GM19328 (cell line): ENCODE data around the gene PRDM16.

Source experiments
- ATAC-seq: cut with Tn5 transposase; IDR thresholded peaks from one replicate; pipeline ENCODE4 v1.9.1; 2021; ENCODE audit warnings: mild to moderate bottlenecking, moderate library complexity; ENCODE audit not compliant: unreplicated experiment

Gene PRDM16

DNA sequence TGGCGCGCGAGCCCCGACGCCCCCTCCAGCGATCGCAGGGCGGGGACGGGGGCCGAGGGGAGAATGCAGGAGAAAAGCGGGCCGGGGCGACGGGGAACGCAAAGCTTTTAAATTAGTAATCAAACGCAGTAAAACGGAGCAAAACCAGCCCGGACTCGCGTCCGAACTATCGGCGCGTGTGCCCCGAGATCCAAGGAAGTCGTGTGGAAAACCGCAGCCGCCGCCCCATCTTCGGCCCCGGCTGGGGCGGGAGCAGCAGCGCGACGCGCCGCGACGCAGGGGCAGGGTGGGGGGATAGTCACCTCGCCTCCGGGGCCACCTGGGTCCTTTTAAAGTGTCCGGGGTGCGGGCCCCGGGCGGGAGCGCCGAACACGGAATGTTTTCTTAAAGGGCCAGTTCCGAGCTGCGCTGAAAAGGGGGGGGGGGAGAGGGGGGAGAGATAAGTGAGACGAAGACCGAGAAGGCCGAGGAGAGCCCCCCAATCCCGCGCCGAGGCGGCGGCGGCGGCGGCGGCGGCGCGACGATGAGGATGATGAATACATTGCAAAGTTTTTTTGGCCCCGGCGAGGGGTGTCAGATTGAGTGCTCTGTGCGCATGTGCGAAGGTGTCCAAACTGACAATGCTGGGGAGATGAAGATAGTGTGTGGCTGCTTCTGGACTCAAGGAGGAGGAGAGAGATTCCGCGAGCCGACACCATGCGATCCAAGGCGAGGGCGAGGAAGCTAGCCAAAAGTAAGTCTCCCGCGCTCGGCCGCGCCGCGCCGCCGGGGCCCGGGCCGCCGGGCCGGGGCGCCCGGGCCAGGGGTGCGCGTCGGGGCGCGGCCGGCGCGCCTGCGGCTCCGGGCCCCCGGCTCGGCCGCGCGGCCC lies at the start of gene PRDM16:
Gene PRDM16 (plus strand): TSS at position 640 of the 868 bp plus-strand sequence. CDS start 57 bp downstream, at position 697.
- no peak for ATAC-seq

- ATAC-seq = no peak
Measured at GRCh38 chr1:3019516-3020051, 49.4 kb upstream of the PRDM16 start.

DNA sequence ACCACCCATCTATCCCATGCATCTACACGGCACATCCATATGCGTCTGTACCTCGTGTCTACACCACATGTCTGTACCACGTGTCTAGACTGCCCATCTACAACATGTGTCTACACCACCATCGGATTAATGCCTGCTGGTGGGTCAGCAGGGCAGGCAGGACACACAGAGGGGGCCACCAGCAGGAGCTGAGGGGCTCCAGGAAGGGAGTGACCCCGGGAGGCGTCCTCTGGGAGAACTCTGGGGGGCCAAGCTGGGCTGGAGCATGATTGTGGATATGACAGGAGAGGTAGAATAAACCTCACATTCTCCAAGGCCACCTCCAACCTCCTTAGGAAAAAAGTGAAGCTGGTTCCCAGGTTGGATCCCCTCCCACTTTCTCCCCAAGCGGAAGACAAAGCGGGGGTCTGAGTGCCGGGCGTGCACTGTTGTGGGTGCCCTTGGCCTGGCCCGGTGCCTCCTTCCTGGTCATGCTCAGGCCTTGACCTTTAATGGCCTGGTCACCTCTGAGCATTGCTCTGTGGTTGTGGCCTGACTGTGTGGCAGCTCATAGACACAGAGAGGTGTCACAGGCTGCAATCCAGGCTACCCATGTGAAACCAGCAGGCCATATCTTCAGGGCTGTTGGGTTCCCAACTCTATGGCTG lies 48.6 kb upstream of the PRDM16 start:
- ATAC-seq = no peak

DNA sequence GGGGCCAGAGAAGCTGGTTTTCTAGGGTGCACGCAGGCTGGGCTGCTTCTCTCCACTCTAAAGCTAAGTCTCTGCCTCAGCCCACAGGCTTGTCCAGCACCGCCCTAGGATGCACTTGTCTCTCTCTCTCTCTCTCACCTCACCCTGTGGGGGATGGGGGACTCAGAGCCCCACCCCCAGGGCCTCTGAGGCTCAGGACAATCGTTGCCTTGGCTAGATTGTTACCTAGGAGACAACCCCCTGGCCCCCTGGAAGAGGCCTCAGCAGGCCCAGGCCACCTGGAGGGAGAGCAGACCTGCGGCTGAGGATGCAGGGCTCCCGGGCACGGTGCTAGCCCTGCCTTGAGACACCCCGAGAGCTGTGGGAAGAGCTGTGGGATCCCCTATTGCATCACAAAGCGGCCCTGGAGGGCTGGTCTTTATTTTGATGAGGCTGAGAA lies 47.8 kb upstream of the PRDM16 start, which contains the start of gene ACTRT2:
Gene ACTRT2 (plus strand): TSS at position 235 of the 439 bp plus-strand sequence. CDS start 220 bp downstream, outside the sequence.
- no peak for ATAC-seq

DNA sequence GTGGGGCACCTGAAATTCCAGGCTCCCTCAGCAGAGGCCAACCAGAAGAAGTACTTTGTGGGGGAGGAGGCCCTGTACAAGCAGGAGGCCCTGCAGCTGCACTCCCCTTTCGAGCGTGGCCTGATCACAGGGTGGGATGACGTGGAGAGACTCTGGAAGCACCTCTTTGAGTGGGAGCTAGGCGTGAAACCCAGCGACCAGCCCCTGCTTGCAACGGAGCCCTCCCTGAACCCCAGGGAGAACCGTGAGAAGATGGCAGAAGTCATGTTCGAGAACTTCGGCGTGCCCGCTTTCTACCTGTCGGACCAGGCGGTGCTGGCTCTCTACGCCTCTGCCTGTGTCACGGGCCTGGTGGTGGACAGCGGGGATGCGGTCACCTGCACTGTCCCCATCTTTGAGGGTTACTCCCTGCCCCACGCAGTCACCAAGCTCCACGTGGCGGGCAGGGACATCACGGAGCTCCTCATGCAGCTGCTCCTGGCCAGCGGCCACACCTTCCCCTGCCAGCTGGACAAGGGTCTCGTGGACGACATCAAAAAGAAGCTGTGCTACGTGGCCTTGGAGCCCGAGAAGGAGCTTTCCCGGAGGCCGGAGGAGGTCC lies 47.1 kb upstream of the PRDM16 start:
- no peak for ATAC-seq

GRCh38 chr1:3022511-3022973 lies 46.5 kb upstream of the PRDM16 start:
- ATAC-seq = no peak

DNA sequence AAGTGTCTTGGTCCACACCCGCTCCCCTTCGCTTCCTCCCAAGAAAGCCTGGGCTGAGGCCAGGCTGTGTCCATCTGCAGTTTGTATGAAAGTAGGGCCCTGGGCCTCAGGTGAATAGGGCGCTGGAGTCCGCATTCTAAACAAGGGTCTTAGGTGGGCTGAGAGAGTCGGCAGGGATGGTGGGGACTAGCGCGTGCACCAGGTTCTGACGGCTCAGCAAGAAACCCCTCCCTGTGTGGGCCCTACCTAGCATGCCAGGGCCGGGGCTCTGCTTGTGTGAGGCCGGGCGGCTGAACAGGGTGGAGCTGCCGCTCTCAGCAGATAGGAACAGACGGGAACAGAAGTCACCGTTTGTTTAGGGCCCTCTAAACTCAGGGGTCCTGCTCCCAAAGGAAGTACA lies 46.0 kb upstream of the PRDM16 start:
- ATAC-seq = no peak

DNA sequence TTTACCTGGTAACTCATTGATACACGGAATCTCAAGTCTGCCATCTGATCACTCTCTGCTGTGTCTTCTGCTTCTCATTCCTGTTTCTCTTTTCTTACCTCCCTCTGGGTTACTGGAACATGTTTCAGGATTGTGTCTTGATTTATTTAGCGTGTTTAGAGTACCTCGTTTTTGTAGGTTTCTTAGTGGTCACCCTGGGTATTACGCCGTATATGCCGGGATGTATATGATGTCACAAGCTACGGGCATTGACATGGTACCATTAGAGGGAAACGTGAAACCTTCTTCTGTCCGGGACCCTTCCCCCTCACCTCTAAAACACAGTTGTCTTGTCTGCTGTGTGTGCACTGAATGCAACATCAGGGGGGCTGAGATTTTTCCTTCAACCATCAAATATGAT lies 45.0 kb upstream of the PRDM16 start:
- no peak for ATAC-seq

GRCh38 chr1:3024588-3024987 lies 44.4 kb upstream of the PRDM16 start:
- no peak for ATAC-seq

- no peak for ATAC-seq
Measured at GRCh38 chr1:3026124-3026523, 42.9 kb upstream of the PRDM16 start.

DNA sequence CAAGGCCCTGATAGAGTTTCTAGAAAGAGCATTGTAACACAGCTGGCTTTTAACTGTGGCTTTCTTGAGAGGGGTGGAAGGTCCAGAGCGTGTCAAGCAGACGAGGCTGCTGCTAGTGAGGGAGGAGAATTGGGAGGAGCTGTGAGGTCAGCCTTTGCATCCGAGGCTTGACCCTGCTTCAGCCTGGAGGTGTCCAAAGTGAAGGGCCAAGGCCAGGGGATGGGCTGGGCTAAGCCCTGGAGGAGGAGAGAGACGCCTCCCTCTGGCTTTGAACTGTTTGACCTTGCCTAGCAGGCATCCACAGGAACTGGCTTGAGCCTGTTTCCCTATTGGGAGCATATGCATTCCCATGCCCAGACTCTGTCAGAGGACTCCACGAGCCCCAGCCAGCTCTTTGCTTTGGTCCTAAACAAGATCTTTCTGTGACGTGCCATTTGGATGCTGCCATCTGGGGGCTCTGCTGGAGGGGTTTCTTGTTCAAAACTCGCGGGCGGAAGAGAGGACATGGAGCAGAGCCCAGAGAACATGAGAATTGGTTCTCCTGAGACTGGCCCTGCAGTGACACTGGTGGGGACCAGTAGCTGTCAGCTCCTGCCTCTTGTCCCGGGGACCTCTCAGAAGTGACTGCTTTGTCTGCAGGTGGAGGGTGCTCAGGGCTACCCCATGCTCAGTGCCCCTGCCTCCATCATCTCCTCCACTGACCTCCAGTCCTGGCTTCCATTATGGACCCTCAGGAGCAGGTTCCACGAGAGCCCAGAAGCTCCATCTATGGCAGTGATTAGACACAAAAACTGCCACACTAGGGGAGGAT lies 42.2 kb upstream of the PRDM16 start:
- ATAC-seq = no peak

GRCh38 chr1:3027611-3028371 lies 41.2 kb upstream of the PRDM16 start:
- no peak for ATAC-seq

DNA sequence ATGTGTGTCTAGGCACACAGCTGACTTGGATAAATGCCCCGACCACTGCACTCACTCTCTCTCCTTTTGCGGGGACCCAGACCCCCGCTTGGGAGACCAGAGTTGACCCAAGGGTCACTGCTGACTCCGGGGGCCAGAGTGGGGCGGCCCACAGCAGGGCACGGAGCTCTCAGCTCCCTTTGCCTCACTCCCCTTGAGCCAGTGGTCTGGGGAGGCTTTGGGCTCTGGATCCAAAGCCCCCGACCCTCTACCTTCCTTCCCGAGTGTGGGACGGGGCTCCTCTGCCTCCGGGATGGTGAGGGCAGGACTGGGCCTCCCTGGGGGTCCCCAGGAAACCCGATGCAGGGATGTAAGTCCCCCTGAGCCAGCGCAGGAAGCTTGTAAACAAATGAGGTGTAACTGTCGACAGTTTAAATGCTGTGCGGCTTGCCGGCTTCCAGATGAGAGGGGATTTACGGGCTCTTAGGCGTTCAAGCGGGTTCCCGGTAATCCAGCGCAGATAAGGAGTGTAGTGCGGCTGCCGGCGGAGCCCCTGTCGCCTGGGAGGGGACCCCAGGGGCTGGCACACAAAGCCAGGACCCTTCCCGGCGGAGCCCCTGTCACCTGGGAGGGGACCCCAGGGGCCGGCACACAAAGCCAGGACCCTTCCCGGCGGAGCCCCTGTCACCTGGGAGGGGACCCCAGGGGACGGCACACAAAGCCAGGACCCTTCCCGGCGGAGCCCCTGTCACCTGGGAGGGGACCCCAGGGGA lies 40.3 kb upstream of the PRDM16 start:
- ATAC-seq = no peak

- ATAC-seq = no peak
Measured at GRCh38 chr1:3029481-3029961, 39.5 kb upstream of the PRDM16 start.

- ATAC-seq = no peak
Measured at GRCh38 chr1:3029991-3030662, 38.9 kb upstream of the PRDM16 start.

DNA sequence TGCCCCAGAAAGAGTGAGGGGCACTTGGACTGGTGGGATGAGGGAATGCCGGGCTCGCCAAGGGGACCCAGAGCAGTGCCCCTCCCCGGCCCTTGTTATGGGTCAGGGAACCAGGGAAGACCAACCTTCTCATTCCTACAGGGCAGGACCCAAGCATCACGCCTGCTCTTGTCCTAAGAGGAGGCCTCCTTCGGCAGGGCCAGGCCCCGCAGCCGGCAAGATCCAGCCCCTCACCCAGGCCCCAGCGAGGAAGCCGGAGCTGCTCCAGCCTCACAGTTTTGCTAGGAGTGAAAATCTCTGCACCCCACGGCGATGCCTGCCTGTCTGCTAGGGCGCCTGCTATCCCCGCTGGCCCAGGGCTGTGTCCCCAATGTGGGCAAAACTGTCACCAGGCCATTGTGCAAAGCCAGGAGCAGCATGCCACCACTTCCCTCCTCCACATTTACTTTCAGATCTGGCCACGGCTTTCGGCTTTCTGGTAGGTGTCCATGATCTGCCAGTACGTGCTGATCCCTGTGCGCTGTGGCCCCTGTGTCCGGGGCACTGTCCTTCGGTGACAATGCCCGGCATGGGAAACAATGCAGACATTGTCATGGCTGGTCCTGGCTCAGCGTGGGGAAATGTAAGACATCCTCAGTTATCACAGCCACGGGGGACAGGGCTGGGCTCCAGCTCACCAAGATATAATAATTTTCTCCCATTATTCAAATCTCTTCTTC lies 38.2 kb upstream of the PRDM16 start:
- ATAC-seq = no peak

- ATAC-seq = no peak
Measured at GRCh38 chr1:3031401-3032221, 37.4 kb upstream of the PRDM16 start.
